GM12873 (cell line): ENCODE data around the gene SBNO2.
A peak's percentile ranks its signal among the peaks of the same experiment; 100 is the strongest.

Experiments used
- CTCF ChIP-seq: IDR thresholded peaks from 2 replicates; pipeline ENCODE4 v1.5.1; 2012; ENCODE audit warnings: low read depth, mild to moderate bottlenecking, moderate library complexity, low read length, control low read depth; ENCODE audit not compliant: insufficient read depth; ENCODE audit errors: missing control alignments

Gene SBNO2

GRCh38 chr19:1173845-1174809 lies at the start of gene SBNO2:
TSS of gene SBNO2 (minus strand) at chr19:1174268. CDS start at chr19:1154276, 19,992 bp downstream.
- TF ChIP-seq CTCF: no peak

- TF ChIP-seq CTCF: peak; percentile 64
Observed at GRCh38 chr19:1223018-1223855, 49.2 kb upstream of the SBNO2 start.

GRCh38 chr19:1222394-1222793 lies 48.3 kb upstream of the SBNO2 start:
- peak; percentile 40 for TF ChIP-seq CTCF

GRCh38 chr19:1221904-1222255 lies 47.8 kb upstream of the SBNO2 start:
- TF ChIP-seq CTCF: no peak

GRCh38 chr19:1220976-1221903 lies 47.2 kb upstream of the SBNO2 start:
- peak; percentile 42 for TF ChIP-seq CTCF

- no peak for TF ChIP-seq CTCF
Observed at GRCh38 chr19:1220477-1220930, 46.4 kb upstream of the SBNO2 start.
